ENCODE results near the gene MFSD12.
"Not testable (repeated sequence)": the region's sequence is repeated elsewhere in the genome, so short reads cannot be mapped to it uniquely, and the experiment has no call there.

The MFSD12 gene

GRCh38 chr19:3585301-3586126, 28.1 kb upstream of the MFSD12 start, which contains the start of gene GIPC3:
Gene GIPC3 (plus strand): TSS chr19:3585478. CDS start chr19:3585598, 120 bp downstream.
- no peak for FAIRE-seq
- DNase-seq (ENCODE audit: insufficient read length, low spot score) = no peak

- FAIRE-seq; DNase-seq (ENCODE audit: insufficient read length, low spot score): not testable (repeated sequence)
These were observed 26.8 kb upstream of the MFSD12 start for GRCh38 chr19:3584036-3584802.

- DNase-seq (ENCODE audit: insufficient read length, low spot score); FAIRE-seq: not testable (repeated sequence)
These were observed 24.4 kb upstream of the MFSD12 start for GRCh38 chr19:3581792-3582191.

- peak; percentile 4 for FAIRE-seq
- peak; percentile 57 for DNase-seq (ENCODE audit: insufficient read length, low spot score)
These were observed 23.0 kb upstream of the MFSD12 start for GRCh38 chr19:3580156-3580934.

GRCh38 chr19:3578390-3578789, 21.0 kb upstream of the MFSD12 start:
- FAIRE-seq = no peak
- no peak for DNase-seq (ENCODE audit: insufficient read length, low spot score)

GRCh38 chr19:3577723-3578344, 20.4 kb upstream of the MFSD12 start:
- DNase-seq (ENCODE audit: insufficient read length, low spot score) = no peak
- FAIRE-seq = no peak

GRCh38 chr19:3576696-3577443, 19.5 kb upstream of the MFSD12 start:
- FAIRE-seq (no peak), DNase-seq (ENCODE audit: insufficient read length, low spot score) (no peak)

GRCh38 chr19:3575949-3576673, 18.7 kb upstream of the MFSD12 start:
- DNase-seq (ENCODE audit: insufficient read length, low spot score) (no peak), FAIRE-seq (no peak)

GRCh38 chr19:3575260-3575741, 17.9 kb upstream of the MFSD12 start:
- DNase-seq (ENCODE audit: insufficient read length, low spot score) (no peak), FAIRE-seq (no peak)

GRCh38 chr19:3573858-3574637, 16.7 kb upstream of the MFSD12 start:
- DNase-seq (ENCODE audit: insufficient read length, low spot score) = peak; percentile 73
- FAIRE-seq = peak; percentile 80

GRCh38 chr19:3573162-3573857, 15.9 kb upstream of the MFSD12 start:
- no peak for FAIRE-seq
- no peak for DNase-seq (ENCODE audit: insufficient read length, low spot score)

- no peak for DNase-seq (ENCODE audit: insufficient read length, low spot score)
These were observed 15.4 kb upstream of the MFSD12 start, which contains the start of gene HMG20B for GRCh38 chr19:3572855-3573161. Gene HMG20B (plus strand): TSS chr19:3572944. CDS start chr19:3573310, 366 bp downstream.

GRCh38 chr19:3572132-3572854, 14.9 kb upstream of the MFSD12 start:
- FAIRE-seq = peak; percentile 81
- DNase-seq (ENCODE audit: insufficient read length, low spot score) = peak; percentile 92

More at GRCh38 chr19:3572855-3573161, 15.4 kb upstream of the MFSD12 start, which contains the start of gene HMG20B:
- FAIRE-seq = no peak

GRCh38 chr19:3570606-3571011, 13.2 kb upstream of the MFSD12 start:
- DNase-seq (ENCODE audit: insufficient read length, low spot score) (no peak), FAIRE-seq (no peak)

- DNase-seq (ENCODE audit: insufficient read length, low spot score); FAIRE-seq: not testable (repeated sequence)
These were observed 12.7 kb upstream of the MFSD12 start for GRCh38 chr19:3570042-3570441.

- FAIRE-seq = peak; percentile 81
- peak; percentile 67 for DNase-seq (ENCODE audit: insufficient read length, low spot score)
These were observed 7.8 kb upstream of the MFSD12 start for GRCh38 chr19:3565139-3565538.

Data from HTR-8/SVneo (cell line).